Type B pancreatic cell (in vitro differentiated cells): Measurements from ENCODE around the gene ANKRD13D. TPM values are rescaled to one million over a fixed set of nuclear protein-coding genes. Genes with fewer than 3 reads are reported as not detected.
"Not testable (repeated sequence)": the region's sequence is repeated elsewhere in the genome, so short reads cannot be mapped to it uniquely, and the experiment has no call there.

ENCODE experiments used
- DNase-seq: peaks from one replicate; pipeline ENCODE4 v3.0.0; 2021; ENCODE audit warnings: mixed read lengths; ENCODE audit not compliant: unreplicated experiment; ENCODE audit errors: extremely low spot score
- H3K27ac Mint-ChIP-seq: 2 replicates; pipeline ENCODE4 v1.8.0; 2021; ENCODE audit warnings: mild to moderate bottlenecking, mixed read lengths
- H3K27me3 Mint-ChIP-seq: 2 replicates; pipeline ENCODE4 v1.8.0; 2021; ENCODE audit warnings: mixed read lengths
- H3K36me3 Mint-ChIP-seq: 2 replicates; pipeline ENCODE4 v1.8.0; 2021; ENCODE audit warnings: mixed read lengths
- H3K4me1 Mint-ChIP-seq: one replicate; pipeline ENCODE4 v1.8.0; 2021; ENCODE audit warnings: mixed read lengths; ENCODE audit not compliant: unreplicated experiment
- H3K4me3 Mint-ChIP-seq: 2 replicates; pipeline ENCODE4 v1.8.0; 2021; ENCODE audit warnings: mild to moderate bottlenecking, mixed read lengths
- H3K9me3 Mint-ChIP-seq: 2 replicates; pipeline ENCODE4 v1.8.0; 2021; ENCODE audit warnings: mixed read lengths
- total RNA-seq: library from RNA; stranded (reverse); gene quantifications from 2 replicates; pipeline ENCODE4 v1.2.1, GENCODE V29; 2021; ENCODE audit warnings: low replicate concordance
- TF ChIP-seq, protein P1 (sequence below): fragments of 200-600 bp; sonication (generic); conservative IDR thresholded peaks from 2 replicates; pipeline ENCODE4 v1.5.0; 2021; ENCODE audit warnings: antibody characterized with exemption, mild to moderate bottlenecking

The ANKRD13D gene
- total RNA-seq, 1 donor from 2014 or later, result 70.5 TPM

- Mint-ChIP-seq H3K27ac (peak overlapping the region; percentile 19), H3K27me3 (no peaks in the 10 kb centered on the region), H3K4me3 (no peak overlapping the region), H3K36me3 (peaks cover 39% of the 10 kb centered on the region), H3K9me3 (no peaks in the 10 kb centered on the region), H3K4me1 (peaks cover 7% of the 10 kb centered on the region)
- TF ChIP-seq, protein P1, sequence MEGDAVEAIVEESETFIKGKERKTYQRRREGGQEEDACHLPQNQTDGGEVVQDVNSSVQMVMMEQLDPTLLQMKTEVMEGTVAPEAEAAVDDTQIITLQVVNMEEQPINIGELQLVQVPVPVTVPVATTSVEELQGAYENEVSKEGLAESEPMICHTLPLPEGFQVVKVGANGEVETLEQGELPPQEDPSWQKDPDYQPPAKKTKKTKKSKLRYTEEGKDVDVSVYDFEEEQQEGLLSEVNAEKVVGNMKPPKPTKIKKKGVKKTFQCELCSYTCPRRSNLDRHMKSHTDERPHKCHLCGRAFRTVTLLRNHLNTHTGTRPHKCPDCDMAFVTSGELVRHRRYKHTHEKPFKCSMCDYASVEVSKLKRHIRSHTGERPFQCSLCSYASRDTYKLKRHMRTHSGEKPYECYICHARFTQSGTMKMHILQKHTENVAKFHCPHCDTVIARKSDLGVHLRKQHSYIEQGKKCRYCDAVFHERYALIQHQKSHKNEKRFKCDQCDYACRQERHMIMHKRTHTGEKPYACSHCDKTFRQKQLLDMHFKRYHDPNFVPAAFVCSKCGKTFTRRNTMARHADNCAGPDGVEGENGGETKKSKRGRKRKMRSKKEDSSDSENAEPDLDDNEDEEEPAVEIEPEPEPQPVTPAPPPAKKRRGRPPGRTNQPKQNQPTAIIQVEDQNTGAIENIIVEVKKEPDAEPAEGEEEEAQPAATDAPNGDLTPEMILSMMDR, result no peak
- no peak for DNase-seq
Measured at GRCh38 chr11:67256477-67257135, 32.5 kb upstream of the ANKRD13D start.

- peaks cover 22% of the 10 kb centered on the region for H3K4me1 Mint-ChIP-seq
- peaks cover 9% of the 10 kb centered on the region for H3K36me3 Mint-ChIP-seq
- H3K27ac Mint-ChIP-seq, result peak overlapping the region; percentile 74
- TF ChIP-seq, protein P1, result no peak
- DNase-seq, result no peak
- H3K27me3 Mint-ChIP-seq, result no peaks in the 10 kb centered on the region
- H3K4me3 Mint-ChIP-seq, result peak overlapping the region; percentile 28
- no peaks in the 10 kb centered on the region for H3K9me3 Mint-ChIP-seq
Measured at GRCh38 chr11:67260406-67260805, 28.7 kb upstream of the ANKRD13D start.

GRCh38 chr11:67260885-67261639 lies 28.0 kb upstream of the ANKRD13D start:
- H3K36me3 Mint-ChIP-seq, DNase-seq, H3K9me3 Mint-ChIP-seq, H3K27me3 Mint-ChIP-seq: not testable (repeated sequence)
- H3K27ac Mint-ChIP-seq, result peak overlapping the region; percentile 84
- peaks cover 22% of the 10 kb centered on the region for H3K4me1 Mint-ChIP-seq
- peak overlapping the region; percentile 81 for H3K4me3 Mint-ChIP-seq

- Mint-ChIP-seq H3K27ac (peak overlapping the region; percentile 92), H3K27me3 (no peaks in the 10 kb centered on the region), H3K4me3 (peak overlapping the region; percentile 83), H3K36me3 (peaks cover 3% of the 10 kb centered on the region), H3K4me1 (peaks cover 22% of the 10 kb centered on the region), H3K9me3 (no peaks in the 10 kb centered on the region)
- TF ChIP-seq, protein P1, result peak; percentile 38
- no peak for DNase-seq
Measured at GRCh38 chr11:67261640-67261945, 27.5 kb upstream of the ANKRD13D start.

DNA sequence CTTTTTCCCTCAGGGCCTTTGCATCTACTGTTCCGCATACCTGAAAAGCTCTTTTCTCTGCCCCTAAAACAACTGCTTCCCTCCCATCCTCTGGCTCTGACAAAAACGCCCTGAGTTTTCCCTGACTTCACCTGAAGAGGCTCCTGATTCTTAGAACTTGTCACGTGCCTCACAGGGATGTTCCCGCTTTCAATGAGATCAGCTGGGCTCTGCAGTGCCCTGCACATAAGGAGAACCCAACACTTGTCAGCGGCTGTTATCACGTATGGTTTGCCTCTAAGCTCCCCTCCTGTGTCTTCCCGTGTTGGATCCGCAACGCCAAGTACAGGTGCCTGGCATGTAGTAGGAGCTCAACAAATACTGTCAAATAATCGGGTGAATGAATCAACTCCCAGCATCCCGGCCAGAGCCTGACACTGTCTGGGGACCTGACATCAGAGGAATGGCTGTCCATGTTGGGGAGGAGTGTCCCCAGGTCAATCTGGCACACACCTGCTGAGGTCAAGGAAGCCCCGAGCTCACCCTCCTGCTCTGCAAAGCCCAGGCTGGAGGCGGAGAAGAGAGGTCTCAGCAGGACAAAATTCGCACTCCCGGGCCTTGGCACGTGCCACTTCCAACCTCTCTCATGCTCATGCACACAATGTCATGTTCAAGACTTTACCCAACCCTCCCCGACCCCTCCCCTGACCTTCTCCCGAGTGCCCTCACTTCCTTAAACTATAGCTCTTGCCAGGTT lies 27.0 kb upstream of the ANKRD13D start:
- no peaks in the 10 kb centered on the region for H3K27me3 Mint-ChIP-seq
- TF ChIP-seq, protein P1, result no peak
- no peak for DNase-seq
- H3K36me3 Mint-ChIP-seq, result no peaks in the 10 kb centered on the region
- H3K27ac Mint-ChIP-seq, result peak overlapping the region; percentile 92
- peaks cover 19% of the 10 kb centered on the region for H3K4me1 Mint-ChIP-seq
- H3K4me3 Mint-ChIP-seq, result peak overlapping the region; percentile 83
- no peaks in the 10 kb centered on the region for H3K9me3 Mint-ChIP-seq
